Measurements from ENCODE around the gene NAV3. TPM values are rescaled to one million over a fixed set of nuclear protein-coding genes. Genes with fewer than 3 reads are reported as not detected.

The NAV3 gene
- total and polyA plus RNA-seq, 4 donors = 0.22 to 1.7 (median 0.71) TPM

DNA sequence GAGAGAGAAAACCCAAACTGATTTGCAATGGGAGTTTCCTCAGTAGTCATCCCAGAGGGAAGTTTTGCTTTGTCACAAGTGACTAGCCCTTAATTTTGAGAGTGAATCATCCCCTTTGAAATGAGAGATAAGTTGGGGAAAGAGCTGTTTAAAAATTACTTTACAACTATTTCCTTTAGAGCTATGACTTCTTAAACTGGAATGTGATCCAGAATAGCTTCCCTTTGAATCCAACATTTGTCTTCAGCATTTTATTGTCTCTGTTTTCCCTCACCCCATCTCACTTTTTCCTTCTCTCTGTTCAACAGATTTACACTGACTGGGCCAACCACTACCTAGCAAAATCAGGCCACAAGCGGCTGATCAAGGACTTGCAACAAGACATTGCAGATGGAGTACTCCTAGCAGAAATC is 109.3 kb downstream of the NAV3 start:
- DNase-seq (ENCODE audit: low spot score) = no peak
- H3K4me1 ChIP-seq (ENCODE audit: control insufficient read depth in 4 of 4, insufficient read depth in 4 of 4, low read length in 3 of 4) = peaks cover 0 to 1% (median 0%) of the 10 kb centered on the region in 4 donors
- no peaks in the 10 kb centered on the region for H3K36me3 ChIP-seq (ENCODE audit: control insufficient read depth in 4 of 4, insufficient read depth in 3 of 4, low read depth in 1 of 4, low read length in 3 of 4)
- no peak overlapping the region for H3K4me3 ChIP-seq (ENCODE audit: low read depth in 1 of 3, low read length in 3 of 3)
- WGBS = 78% methylated on average over 1 of the region's 1 CpG
- H3K27ac ChIP-seq (ENCODE audit: low read depth in 1 of 2, low read length in 2 of 2) = no peak overlapping the region
- H3K9ac ChIP-seq (ENCODE audit: low read depth in 1 of 2, low read length in 2 of 2) = no peak overlapping the region
- H3K27me3 ChIP-seq (ENCODE audit: control insufficient read depth in 4 of 4, insufficient read depth in 4 of 4, low read length in 3 of 4) = no peaks in the 10 kb centered on the region
- no peaks in the 10 kb centered on the region for H3K9me3 ChIP-seq (ENCODE audit: control insufficient read depth in 4 of 4, low read length in 3 of 4)
- no peak for TF ChIP-seq SP1 (IDR thresholded peaks at IDR 0.05)
- no peak for TF ChIP-seq HNF4A (conservative IDR thresholded peaks at IDR 0.05)
- no peak for TF ChIP-seq TAF1 (conservative IDR thresholded peaks at IDR 0.05)
- TF ChIP-seq RXRA (IDR thresholded peaks at IDR 0.05) = no peak
- no peak for TF ChIP-seq HNF4G (IDR thresholded peaks at IDR 0.05)
- no peak for TF ChIP-seq FOXA2 (IDR thresholded peaks at IDR 0.05)
- TF ChIP-seq CTCF (IDR thresholded peaks at IDR 0.05; ENCODE audit: low read depth, low read length, missing input control) = no peak
- no peak for TF ChIP-seq FOXA1 (IDR thresholded peaks at IDR 0.05)
- TF ChIP-seq, protein P1, sequence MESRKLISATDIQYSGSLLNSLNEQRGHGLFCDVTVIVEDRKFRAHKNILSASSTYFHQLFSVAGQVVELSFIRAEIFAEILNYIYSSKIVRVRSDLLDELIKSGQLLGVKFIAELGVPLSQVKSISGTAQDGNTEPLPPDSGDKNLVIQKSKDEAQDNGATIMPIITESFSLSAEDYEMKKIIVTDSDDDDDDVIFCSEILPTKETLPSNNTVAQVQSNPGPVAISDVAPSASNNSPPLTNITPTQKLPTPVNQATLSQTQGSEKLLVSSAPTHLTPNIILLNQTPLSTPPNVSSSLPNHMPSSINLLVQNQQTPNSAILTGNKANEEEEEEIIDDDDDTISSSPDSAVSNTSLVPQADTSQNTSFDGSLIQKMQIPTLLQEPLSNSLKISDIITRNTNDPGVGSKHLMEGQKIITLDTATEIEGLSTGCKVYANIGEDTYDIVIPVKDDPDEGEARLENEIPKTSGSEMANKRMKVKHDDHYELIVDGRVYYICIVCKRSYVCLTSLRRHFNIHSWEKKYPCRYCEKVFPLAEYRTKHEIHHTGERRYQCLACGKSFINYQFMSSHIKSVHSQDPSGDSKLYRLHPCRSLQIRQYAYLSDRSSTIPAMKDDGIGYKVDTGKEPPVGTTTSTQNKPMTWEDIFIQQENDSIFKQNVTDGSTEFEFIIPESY (IDR thresholded peaks at IDR 0.05) = no peak
- no peak for TF ChIP-seq MAX (IDR thresholded peaks at IDR 0.05)
- TF ChIP-seq, protein P2, sequence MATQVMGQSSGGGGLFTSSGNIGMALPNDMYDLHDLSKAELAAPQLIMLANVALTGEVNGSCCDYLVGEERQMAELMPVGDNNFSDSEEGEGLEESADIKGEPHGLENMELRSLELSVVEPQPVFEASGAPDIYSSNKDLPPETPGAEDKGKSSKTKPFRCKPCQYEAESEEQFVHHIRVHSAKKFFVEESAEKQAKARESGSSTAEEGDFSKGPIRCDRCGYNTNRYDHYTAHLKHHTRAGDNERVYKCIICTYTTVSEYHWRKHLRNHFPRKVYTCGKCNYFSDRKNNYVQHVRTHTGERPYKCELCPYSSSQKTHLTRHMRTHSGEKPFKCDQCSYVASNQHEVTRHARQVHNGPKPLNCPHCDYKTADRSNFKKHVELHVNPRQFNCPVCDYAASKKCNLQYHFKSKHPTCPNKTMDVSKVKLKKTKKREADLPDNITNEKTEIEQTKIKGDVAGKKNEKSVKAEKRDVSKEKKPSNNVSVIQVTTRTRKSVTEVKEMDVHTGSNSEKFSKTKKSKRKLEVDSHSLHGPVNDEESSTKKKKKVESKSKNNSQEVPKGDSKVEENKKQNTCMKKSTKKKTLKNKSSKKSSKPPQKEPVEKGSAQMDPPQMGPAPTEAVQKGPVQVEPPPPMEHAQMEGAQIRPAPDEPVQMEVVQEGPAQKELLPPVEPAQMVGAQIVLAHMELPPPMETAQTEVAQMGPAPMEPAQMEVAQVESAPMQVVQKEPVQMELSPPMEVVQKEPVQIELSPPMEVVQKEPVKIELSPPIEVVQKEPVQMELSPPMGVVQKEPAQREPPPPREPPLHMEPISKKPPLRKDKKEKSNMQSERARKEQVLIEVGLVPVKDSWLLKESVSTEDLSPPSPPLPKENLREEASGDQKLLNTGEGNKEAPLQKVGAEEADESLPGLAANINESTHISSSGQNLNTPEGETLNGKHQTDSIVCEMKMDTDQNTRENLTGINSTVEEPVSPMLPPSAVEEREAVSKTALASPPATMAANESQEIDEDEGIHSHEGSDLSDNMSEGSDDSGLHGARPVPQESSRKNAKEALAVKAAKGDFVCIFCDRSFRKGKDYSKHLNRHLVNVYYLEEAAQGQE (IDR thresholded peaks at IDR 0.05) = no peak
- no peak for TF ChIP-seq YY1 (IDR thresholded peaks at IDR 0.05)
- TF ChIP-seq GABPA (IDR thresholded peaks at IDR 0.05 in 1 of 2, conservative IDR thresholded peaks at IDR 0.05 in 1 of 2) = no peak
- TF ChIP-seq RAD21 (IDR thresholded peaks at IDR 0.05) = no peak
- no peak for TF ChIP-seq NR2F2 (IDR thresholded peaks at IDR 0.05)
- no peak for TF ChIP-seq JUND (IDR thresholded peaks at IDR 0.05)
- TF ChIP-seq EGR1 (IDR thresholded peaks at IDR 0.05; ENCODE audit: low read depth in 2 of 2) = no peak
- no peak for TF ChIP-seq ATF3 (IDR thresholded peaks at IDR 0.05)
